GM19467 (cell line): Measurements from ENCODE around the gene ADCY9.
"Not testable (repeated sequence)": the region's sequence is repeated elsewhere in the genome, so short reads cannot be mapped to it uniquely, and the experiment has no call there.

Source experiments
- ATAC-seq: cut with Tn5 transposase; IDR thresholded peaks from one replicate; pipeline ENCODE4 v1.9.1; 2021; ENCODE audit warnings: mild to moderate bottlenecking, moderate library complexity; ENCODE audit not compliant: unreplicated experiment

Gene ADCY9

GRCh38 chr16:4116325-4117249 is at the start of gene ADCY9:
ADCY9 (minus strand) TSS chr16:4116442; CDS start chr16:4115442, 1,000 bp downstream.
- ATAC-seq = no peak

GRCh38 chr16:4160658-4161430 is 44.6 kb upstream of the ADCY9 start:
- ATAC-seq = no peak

GRCh38 chr16:4159726-4160125 is 43.5 kb upstream of the ADCY9 start:
- ATAC-seq = no peak

- ATAC-seq = no peak
Measured at GRCh38 chr16:4158143-4159093, 42.2 kb upstream of the ADCY9 start.

GRCh38 chr16:4157376-4157825 is 41.2 kb upstream of the ADCY9 start:
- no peak for ATAC-seq

GRCh38 chr16:4156503-4156902 is 40.3 kb upstream of the ADCY9 start:
- ATAC-seq = not testable (repeated sequence)

GRCh38 chr16:4153364-4153763 is 37.1 kb upstream of the ADCY9 start:
- ATAC-seq = not testable (repeated sequence)

GRCh38 chr16:4152267-4152666 is 36.0 kb upstream of the ADCY9 start:
- ATAC-seq = no peak

GRCh38 chr16:4147236-4147635 is 31.0 kb upstream of the ADCY9 start:
- ATAC-seq = no peak

- ATAC-seq = no peak
Measured at GRCh38 chr16:4142268-4142667, 26.0 kb upstream of the ADCY9 start.

- no peak for ATAC-seq
Measured at GRCh38 chr16:4141604-4142003, 25.4 kb upstream of the ADCY9 start.

GRCh38 chr16:4140652-4141051 is 24.4 kb upstream of the ADCY9 start:
- ATAC-seq = no peak

- ATAC-seq = no peak
Measured at GRCh38 chr16:4139968-4140367, 23.7 kb upstream of the ADCY9 start.

GRCh38 chr16:4138713-4139112 is 22.5 kb upstream of the ADCY9 start:
- ATAC-seq = no peak

- ATAC-seq = no peak
Measured at GRCh38 chr16:4137438-4137837, 21.2 kb upstream of the ADCY9 start.

- no peak for ATAC-seq
Measured at GRCh38 chr16:4136229-4136813, 20.1 kb upstream of the ADCY9 start.

- ATAC-seq = no peak
Measured at GRCh38 chr16:4135537-4135936, 19.3 kb upstream of the ADCY9 start.

GRCh38 chr16:4133897-4134372 is 17.7 kb upstream of the ADCY9 start:
- ATAC-seq = no peak

GRCh38 chr16:4131621-4132020 is 15.4 kb upstream of the ADCY9 start:
- ATAC-seq = no peak
